ENCODE results near the gene CAMSAP2. TPM values are rescaled to one million over a fixed set of nuclear protein-coding genes. Genes with fewer than 3 reads are reported as not detected.

Gene CAMSAP2
- total and polyA plus RNA-seq, 2 of the 8 experiments (the other 6 are each of a cell fraction or from before 2014, with no cell fraction given), result 4.2 to 27.6 TPM

DNA sequence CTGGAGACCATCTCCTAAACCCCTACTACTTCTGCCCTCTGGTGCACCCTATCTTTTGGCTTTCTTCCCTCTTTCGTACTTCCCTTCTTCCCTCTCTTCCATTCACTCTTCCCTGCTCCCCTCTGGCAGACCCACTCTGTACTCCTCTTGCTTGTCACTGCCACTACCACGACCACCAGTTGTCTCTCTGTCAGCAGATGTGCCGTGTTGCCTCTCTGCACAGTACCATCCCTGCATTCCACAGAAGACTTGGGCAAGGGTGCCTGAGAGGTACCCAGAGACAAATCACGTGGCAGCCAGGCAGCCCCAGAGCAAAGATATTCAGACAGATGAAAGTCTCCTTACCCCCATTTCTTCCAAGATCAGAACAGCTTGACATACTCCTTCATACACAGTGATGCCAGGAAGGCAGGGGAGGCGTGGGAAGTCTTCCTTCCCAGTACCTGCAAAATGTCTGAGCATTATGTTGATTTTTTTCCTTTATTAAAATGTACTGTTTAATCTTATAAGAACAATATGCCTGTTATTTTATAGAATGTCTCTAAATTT is 15.0 kb downstream of the CAMSAP2 start (continued):
- TF ChIP-seq GABPA (IDR thresholded peaks at IDR 0.05; ENCODE audit: borderline replicate concordance, insufficient read depth, low read length) (no peak), SIN3A (conservative IDR thresholded peaks at IDR 0.05 in 1 of 2, IDR thresholded peaks at IDR 0.05 in 1 of 2; ENCODE audit: low read depth in 1 of 2, low read length in 2 of 2) (no peak)
